Measurements from ENCODE around the gene KLHL41.
A peak's percentile ranks its signal among the peaks of the same experiment; 100 is the strongest.
"Not testable (repeated sequence)": the region's sequence is repeated elsewhere in the genome, so short reads cannot be mapped to it uniquely, and the experiment has no call there.

The KLHL41 gene

DNA sequence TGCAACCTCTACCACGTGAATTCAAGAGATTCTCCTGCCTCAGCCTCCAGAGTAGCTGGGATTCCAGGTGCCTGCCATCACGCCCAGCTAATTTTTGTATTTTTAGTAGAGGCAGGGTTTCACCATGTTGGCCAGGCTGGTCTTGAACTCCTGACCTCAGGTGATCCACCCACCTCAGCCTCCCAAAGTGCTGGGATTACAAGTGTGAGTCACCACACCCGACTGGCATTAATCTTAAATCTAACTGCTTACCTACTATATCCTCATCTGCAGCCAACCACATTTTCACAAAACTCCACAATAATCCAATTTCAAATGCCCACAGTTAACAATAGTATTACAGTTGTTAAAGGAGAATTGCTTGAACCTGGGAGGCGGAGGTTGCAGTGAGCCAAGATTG is 61.2 kb downstream of the KLHL41 start:
- not testable (repeated sequence) for DNase-seq (ENCODE audit: extremely low read depth in 1 of 2, low read depth in 1 of 2)

DNA sequence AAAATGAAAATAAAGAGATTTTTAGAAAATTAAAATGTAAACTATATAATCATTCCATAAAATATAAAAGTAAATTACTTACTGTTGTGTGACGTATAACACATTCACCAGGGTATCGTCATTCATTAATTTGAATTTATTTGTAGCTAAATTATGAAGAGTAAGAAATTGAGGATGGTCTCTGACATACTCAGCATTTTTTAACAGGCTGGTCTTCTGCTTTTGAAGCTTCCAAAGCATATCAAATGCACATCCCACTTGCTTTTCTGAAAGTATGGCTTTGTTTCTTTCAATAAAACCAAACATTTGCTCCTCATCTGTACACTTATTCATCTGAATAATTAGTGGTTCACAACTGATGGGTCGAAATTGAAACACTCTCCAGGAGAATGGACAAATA is 62.1 kb downstream of the KLHL41 start:
- no peak for DNase-seq (ENCODE audit: extremely low read depth in 1 of 2, low read depth in 1 of 2)

DNA sequence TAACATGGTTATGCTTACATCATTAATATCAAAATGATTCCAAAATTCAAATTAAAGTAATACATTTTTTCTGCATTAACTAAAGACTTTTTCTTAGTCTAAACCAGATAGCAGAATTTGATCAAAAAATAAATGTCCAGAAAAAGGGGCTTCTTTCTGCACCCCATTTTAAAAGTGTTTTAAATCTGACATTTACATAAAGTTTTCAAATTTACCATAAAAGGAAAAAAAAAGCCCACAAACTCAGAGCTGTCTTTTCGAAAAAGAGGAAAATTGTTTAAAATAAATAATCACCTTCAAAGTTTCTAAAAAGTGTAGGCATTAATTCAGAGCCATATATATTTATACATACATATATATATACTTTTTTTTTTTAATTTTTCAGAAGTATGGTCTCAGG is 62.7 kb downstream of the KLHL41 start:
- DNase-seq (ENCODE audit: extremely low read depth in 1 of 2, low read depth in 1 of 2) = no peak

DNA sequence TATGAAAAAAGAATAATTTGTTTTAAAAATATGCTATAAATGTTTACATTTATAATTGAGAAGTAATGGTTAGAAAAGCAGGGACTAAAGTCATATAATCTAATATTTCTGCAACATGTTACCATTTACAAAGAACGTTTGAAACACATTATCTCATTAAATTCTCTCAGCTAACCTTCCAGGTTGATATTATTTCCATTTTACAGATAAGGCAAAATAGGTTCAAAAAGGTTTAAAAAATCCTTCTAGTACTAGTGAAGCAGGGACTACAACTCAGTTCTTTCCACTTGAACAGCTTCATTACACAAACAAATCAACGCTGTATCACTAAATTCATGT is 63.3 kb downstream of the KLHL41 start:
- no peak for DNase-seq (ENCODE audit: extremely low read depth in 1 of 2, low read depth in 1 of 2)

DNA sequence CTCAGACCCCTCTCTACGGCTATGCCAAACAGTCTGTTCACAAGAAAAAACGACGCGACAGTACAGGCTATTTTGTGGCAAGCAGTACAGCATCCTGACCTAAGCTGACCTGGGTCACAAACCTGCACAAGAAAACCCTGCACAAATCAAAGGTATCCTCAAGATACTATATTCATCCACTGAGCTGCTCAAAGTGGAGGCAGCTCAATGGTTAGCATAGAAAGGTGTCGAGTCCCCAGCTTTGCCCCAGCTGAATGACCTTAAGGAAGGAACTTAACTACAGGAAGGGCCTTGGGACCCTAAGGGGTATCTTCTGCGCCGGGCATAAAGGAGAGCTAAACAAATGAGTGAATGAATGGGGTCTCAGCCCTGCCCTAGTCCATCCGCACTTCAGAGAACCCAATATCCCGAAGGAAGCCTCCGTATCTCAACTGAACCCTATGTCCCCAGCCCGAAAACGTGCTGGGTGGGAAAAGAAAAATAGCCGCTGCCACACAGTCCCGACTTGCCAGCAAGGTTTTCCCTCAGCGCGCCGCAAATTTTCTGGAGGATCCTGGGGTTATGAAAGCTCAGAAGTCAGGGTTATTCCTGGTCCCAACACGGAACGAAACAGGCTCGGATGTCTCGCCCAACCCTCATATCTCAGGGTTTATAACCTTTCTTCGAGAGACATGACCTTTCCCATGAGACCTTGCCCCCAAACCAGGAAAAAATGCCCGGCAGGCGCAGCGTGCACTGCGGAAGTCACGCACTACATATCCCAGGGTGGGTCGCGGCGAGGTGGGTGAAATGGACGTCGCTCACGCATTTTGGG is 63.9 kb downstream of the KLHL41 start, which contains the start of gene FASTKD1:
TSS of gene FASTKD1 (minus strand) at position 706 of the 814 bp plus-strand sequence. CDS start 1,836 bp downstream, outside the sequence.
- peak; percentile 70 to 74 for DNase-seq (ENCODE audit: extremely low read depth in 1 of 2, low read depth in 1 of 2)

DNA sequence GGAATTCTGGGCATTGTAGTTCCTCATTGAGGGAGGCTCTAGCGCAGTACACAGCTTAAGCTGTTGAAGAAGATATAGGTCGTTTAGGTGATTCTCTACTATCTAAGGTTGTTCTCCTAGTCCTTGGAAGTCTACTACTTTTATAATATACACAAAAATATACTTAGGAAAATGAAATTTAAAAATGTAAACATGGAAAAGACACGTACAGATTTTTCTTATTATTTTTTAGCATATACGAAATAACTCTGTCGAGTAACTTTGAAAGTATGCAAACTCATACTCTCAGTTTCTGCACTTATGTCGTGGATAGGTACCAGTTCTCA is 64.4 kb downstream of the KLHL41 start:
- DNase-seq (ENCODE audit: extremely low read depth in 1 of 2, low read depth in 1 of 2) = no peak

DNA sequence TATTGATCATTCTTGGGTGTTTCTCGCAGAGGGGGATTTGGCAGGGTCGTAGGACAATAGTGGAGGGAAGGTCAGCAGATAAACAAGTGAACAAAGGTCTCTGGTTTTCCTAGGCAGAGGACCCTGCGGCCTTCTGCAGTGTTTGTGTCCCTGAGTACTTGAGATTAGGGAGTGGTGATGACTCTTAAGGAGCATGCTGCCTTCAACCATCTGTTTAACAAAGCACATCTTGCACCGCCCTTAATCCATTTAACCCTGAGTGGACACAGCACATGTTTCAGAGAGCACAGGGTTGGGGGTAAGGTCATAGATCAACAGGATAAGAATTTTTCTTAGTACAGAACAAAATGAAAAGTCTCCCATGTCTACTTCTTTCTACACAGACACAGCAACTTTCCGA is 65.0 kb downstream of the KLHL41 start:
- DNase-seq (ENCODE audit: extremely low read depth in 1 of 2, low read depth in 1 of 2) = not testable (repeated sequence)

DNA sequence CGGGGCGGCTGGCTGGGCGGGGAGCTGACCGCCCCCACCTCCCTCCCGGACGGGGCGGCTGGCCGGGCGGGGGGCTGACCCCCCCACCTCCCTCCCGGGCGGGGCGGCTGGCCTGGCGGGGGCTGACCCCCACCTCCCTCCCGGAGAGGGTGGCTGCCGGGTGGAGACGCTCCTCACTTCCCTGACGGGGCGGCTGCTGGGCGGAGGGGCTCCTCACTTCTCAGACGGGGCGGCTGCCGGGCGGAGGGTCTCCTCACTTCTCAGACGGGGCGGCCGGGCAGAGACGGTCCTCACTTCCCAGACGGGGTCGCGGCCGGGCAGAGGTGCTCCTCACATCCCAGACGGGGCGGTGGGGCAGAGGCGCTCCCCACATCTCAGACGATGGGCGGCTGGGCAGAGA is 65.8 kb downstream of the KLHL41 start:
- not testable (repeated sequence) for DNase-seq (ENCODE audit: extremely low read depth in 1 of 2, low read depth in 1 of 2)
